Muscle layer of duodenum (tissue), 2 donors: ENCODE results near the gene NENF.
"Not testable (repeated sequence)": the region's sequence is repeated elsewhere in the genome, so short reads cannot be mapped to it uniquely, and the experiment has no call there.

Experiments
- H3K27ac ChIP-seq: one replicate; pipeline ENCODE4 v1.7.0; 2013; ENCODE audit warnings: mild to moderate bottlenecking, low read length
- H3K27me3 ChIP-seq: one replicate; pipeline ENCODE4 v1.7.0; 2013; ENCODE audit warnings: low read depth, mild to moderate bottlenecking, control low read depth, low read length
- H3K36me3 ChIP-seq, 2 donors: one replicate each; pipeline ENCODE4 v1.7.0; 2013; ENCODE audit warnings: low read length in 2 of 2, control low read depth in 1 of 2, mild to moderate bottlenecking in 1 of 2; ENCODE audit not compliant: insufficient read depth in 2 of 2, control insufficient read depth in 1 of 2
- H3K4me1 ChIP-seq, 2 donors: one replicate each; pipeline ENCODE4 v1.7.0; 2013; ENCODE audit warnings: low read length in 2 of 2, mild to moderate bottlenecking in 2 of 2, control low read depth in 1 of 2, moderate library complexity in 1 of 2; ENCODE audit not compliant: insufficient read depth in 2 of 2, control insufficient read depth in 1 of 2
- H3K4me3 ChIP-seq, 2 donors: one replicate each; pipeline ENCODE4 v1.7.0; 2013; ENCODE audit warnings: low read length in 2 of 2, low read depth in 1 of 2, mild to moderate bottlenecking in 1 of 2
- H3K9me3 ChIP-seq, 2 donors: one replicate each; pipeline ENCODE4 v1.7.0; 2013; ENCODE audit warnings: low read length in 2 of 2, control low read depth in 1 of 2, mild to moderate bottlenecking in 1 of 2; ENCODE audit not compliant: control insufficient read depth in 1 of 2
- donor health status: healthy.

The NENF gene

GRCh38 chr1:212463565-212464285 lies 31.0 kb downstream of the NENF start:
- no peak overlapping the region for H3K27ac ChIP-seq
- no peak overlapping the region for H3K4me3 ChIP-seq
- H3K36me3 ChIP-seq: no peaks in the 10 kb centered on the region
- H3K27me3 ChIP-seq: no peaks in the 10 kb centered on the region
- H3K4me1 ChIP-seq: no peaks in the 10 kb centered on the region
- H3K9me3 ChIP-seq: no peaks in the 10 kb centered on the region

GRCh38 chr1:212465311-212465710 lies 32.6 kb downstream of the NENF start:
- Histone ChIP-seq H3K36me3 (no peaks in the 10 kb centered on the region), H3K4me1 (no peaks in the 10 kb centered on the region), H3K4me3 (no peak overlapping the region), H3K27ac (no peak overlapping the region), H3K27me3 (no peaks in the 10 kb centered on the region), H3K9me3 (no peaks in the 10 kb centered on the region)

GRCh38 chr1:212466437-212466836 lies 33.7 kb downstream of the NENF start:
- Histone ChIP-seq H3K4me3 (no peak overlapping the region), H3K9me3 (no peaks in the 10 kb centered on the region), H3K4me1 (no peaks in the 10 kb centered on the region), H3K36me3 (no peaks in the 10 kb centered on the region), H3K27me3 (no peaks in the 10 kb centered on the region), H3K27ac (no peak overlapping the region)

GRCh38 chr1:212466898-212467650 lies 34.4 kb downstream of the NENF start:
- no peaks in the 10 kb centered on the region for H3K4me1 ChIP-seq
- H3K9me3 ChIP-seq: no peaks in the 10 kb centered on the region
- no peak overlapping the region for H3K4me3 ChIP-seq
- H3K27ac ChIP-seq: no peak overlapping the region
- H3K36me3 ChIP-seq: no peaks in the 10 kb centered on the region
- H3K27me3 ChIP-seq: no peaks in the 10 kb centered on the region

GRCh38 chr1:212467843-212468482 lies 35.2 kb downstream of the NENF start:
- Histone ChIP-seq H3K4me3 (no peak overlapping the region), H3K4me1 (no peaks in the 10 kb centered on the region), H3K36me3 (no peaks in the 10 kb centered on the region), H3K27me3 (no peaks in the 10 kb centered on the region), H3K9me3 (no peaks in the 10 kb centered on the region), H3K27ac (no peak overlapping the region)

- Histone ChIP-seq H3K27ac (no peak overlapping the region), H3K9me3 (no peaks in the 10 kb centered on the region), H3K36me3 (no peaks in the 10 kb centered on the region), H3K4me3 (no peak overlapping the region), H3K4me1 (no peaks in the 10 kb centered on the region), H3K27me3 (no peaks in the 10 kb centered on the region)
Observed at GRCh38 chr1:212470059-212470458, 37.3 kb downstream of the NENF start.

GRCh38 chr1:212471286-212471685 lies 38.6 kb downstream of the NENF start:
- H3K27ac ChIP-seq: no peak overlapping the region
- H3K36me3 ChIP-seq: no peaks in the 10 kb centered on the region
- no peak overlapping the region for H3K4me3 ChIP-seq
- H3K4me1 ChIP-seq: no peaks in the 10 kb centered on the region
- H3K27me3 ChIP-seq: no peaks in the 10 kb centered on the region
- H3K9me3 ChIP-seq: no peaks in the 10 kb centered on the region

- H3K9me3 ChIP-seq: no peaks in the 10 kb centered on the region
- H3K4me3 ChIP-seq: no peak overlapping the region
- no peak overlapping the region for H3K27ac ChIP-seq
Observed at GRCh38 chr1:212471891-212472675, 39.4 kb downstream of the NENF start.

GRCh38 chr1:212473729-212474128 lies 41.0 kb downstream of the NENF start:
- no peaks in the 10 kb centered on the region for H3K4me1 ChIP-seq
- no peaks in the 10 kb centered on the region for H3K36me3 ChIP-seq
- H3K4me3 ChIP-seq: no peak overlapping the region
- no peak overlapping the region for H3K27ac ChIP-seq
- no peaks in the 10 kb centered on the region for H3K27me3 ChIP-seq
- no peaks in the 10 kb centered on the region for H3K9me3 ChIP-seq

More at GRCh38 chr1:212471891-212472675, 39.4 kb downstream of the NENF start:
- Histone ChIP-seq H3K27me3 (no peaks in the 10 kb centered on the region), H3K36me3 (no peaks in the 10 kb centered on the region), H3K4me1 (no peaks in the 10 kb centered on the region)

- Histone ChIP-seq H3K27ac (no peak overlapping the region), H3K27me3 (no peaks in the 10 kb centered on the region), H3K36me3 (no peaks in the 10 kb centered on the region), H3K4me3 (no peak overlapping the region), H3K9me3 (no peaks in the 10 kb centered on the region), H3K4me1 (no peaks in the 10 kb centered on the region)
Observed at GRCh38 chr1:212475151-212475550, 42.4 kb downstream of the NENF start.

- not testable (repeated sequence) for H3K4me3 ChIP-seq, H3K36me3 ChIP-seq, H3K27ac ChIP-seq, H3K4me1 ChIP-seq, H3K27me3 ChIP-seq, H3K9me3 ChIP-seq
Observed at GRCh38 chr1:212475831-212476230, 43.1 kb downstream of the NENF start.
